Right ventricle myocardium inferior (tissue), 1 donor: ENCODE data around the gene TMEM260. TPM values are rescaled to one million over a fixed set of nuclear protein-coding genes. Genes with fewer than 3 reads are reported as not detected.

Experiments used
- ATAC-seq: fragments of 200-7000 bp; cut with Tn5 transposase; one replicate; pipeline ENCODE4 v1.9.1; 2020; ENCODE audit warnings: mild to moderate bottlenecking, moderate library complexity
- DNase-seq: peaks from one replicate; pipeline ENCODE4 v3.0.0; 2021; ENCODE audit errors: missing footprints
- intact Hi-C: fragments of 100-400 bp; cut with DNase I; formaldehyde crosslinking; loops from one replicate; pipeline ENCODE4 v1.11.0; 2022
- long read RNA-seq: library from polyadenylated mRNA; unstranded; transcript quantifications from one replicate; pipeline ENCODE4 v2.0.0, GENCODE V29; 2021
- total RNA-seq: library from RNA; stranded (reverse); fragmentation: NEBNext Ultra II Directional; extraction: Animal tissue kit (Norgen Biotek cat#: 25700); gene quantifications from one replicate; pipeline ENCODE4 v1.2.1, GENCODE V29; 2021
- donor health status: DM: no; HTN: yes; CAD: no; lungs with severe emphysema.

TMEM260 gene
- 5.9 TPM for total RNA-seq
- long read RNA-seq, full-length matches to known transcripts: 1 of 4 reads
- long read RNA-seq, partial matches to known transcripts: 0 of 4 reads
- long read RNA-seq, other reads (novel, unspliced or antisense): 3 of 4 reads

- intact Hi-C loops: loop anchor here (10.0 kb wide), 1 partner anchor 85 kb away; no protein-coding TSS in a partner anchor
- peak; percentile 97 for ATAC-seq
- peak; percentile 91 for DNase-seq
These were observed at the start of gene TMEM260 for GRCh38 chr14:56579345-56580220. TSS of gene TMEM260 (plus strand) at chr14:56579798. CDS start at chr14:56579915, 117 bp downstream.

- DNase-seq (no peak), ATAC-seq (no peak)
These were observed 47.1 kb upstream of the TMEM260 start for GRCh38 chr14:56532546-56532945.

DNA sequence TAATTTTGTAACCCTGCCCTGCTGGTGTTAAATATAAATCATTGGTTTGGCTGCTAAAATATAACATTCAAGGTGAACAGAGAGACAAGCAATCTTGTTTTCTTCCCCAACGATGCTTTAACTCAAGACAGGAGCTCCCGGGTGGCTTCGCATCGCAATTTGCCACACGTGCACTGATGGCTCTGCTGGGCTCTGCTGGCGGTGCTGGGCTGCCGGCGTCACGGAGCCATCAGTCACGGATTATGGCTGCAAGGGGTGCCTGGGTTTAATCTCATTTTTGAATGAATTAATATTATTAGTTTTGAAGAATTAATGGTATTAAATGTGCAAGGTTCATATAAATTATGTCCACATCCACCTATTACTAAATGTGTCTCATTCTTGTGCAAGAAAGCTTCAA lies 44.9 kb upstream of the TMEM260 start:
- ATAC-seq (no peak), DNase-seq (no peak)
- intact Hi-C loops: no loop called here

More at GRCh38 chr14:56532546-56532945, 47.1 kb upstream of the TMEM260 start:
- intact Hi-C loops: no loop called here

- intact Hi-C loops: no loop called here
- DNase-seq (no peak), ATAC-seq (no peak)
These were observed 39.7 kb upstream of the TMEM260 start for GRCh38 chr14:56539862-56540261.

- no peak for ATAC-seq
- intact Hi-C loops: no loop called here
These were observed 36.2 kb upstream of the TMEM260 start for GRCh38 chr14:56543436-56543835.

GRCh38 chr14:56549721-56550120 lies 29.9 kb upstream of the TMEM260 start:
- ATAC-seq (no peak), DNase-seq (no peak)
- intact Hi-C loops: no loop called here

More at GRCh38 chr14:56543436-56543835, 36.2 kb upstream of the TMEM260 start:
- DNase-seq: no peak

GRCh38 chr14:56552615-56553014 lies 27.0 kb upstream of the TMEM260 start:
- ATAC-seq (no peak), DNase-seq (no peak)
- intact Hi-C loops: no loop called here

DNA sequence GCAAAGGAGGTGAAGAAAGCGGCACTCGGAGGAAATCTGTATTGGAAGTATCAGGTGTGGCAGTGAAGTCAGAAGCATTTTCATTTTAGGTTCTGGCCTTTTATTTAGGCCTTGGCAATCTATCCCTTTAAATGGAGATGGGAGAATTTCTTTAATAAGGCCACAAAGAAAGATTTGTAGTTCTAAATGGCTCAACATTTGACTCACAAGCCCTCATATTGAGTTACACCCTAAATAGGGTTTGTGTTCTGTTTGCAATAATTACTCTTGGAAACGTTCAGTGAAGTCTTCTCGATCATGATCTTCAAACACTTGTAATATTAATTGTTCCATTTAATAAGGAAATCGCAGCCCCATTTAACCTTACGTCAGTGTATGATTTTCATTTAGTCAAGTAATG lies 25.3 kb upstream of the TMEM260 start:
- ATAC-seq: no peak
- DNase-seq: no peak
- intact Hi-C loops: no loop called here

- intact Hi-C loops: no loop called here
- no peak for ATAC-seq
- DNase-seq: no peak
These were observed 23.6 kb upstream of the TMEM260 start for GRCh38 chr14:56555921-56556570.

DNA sequence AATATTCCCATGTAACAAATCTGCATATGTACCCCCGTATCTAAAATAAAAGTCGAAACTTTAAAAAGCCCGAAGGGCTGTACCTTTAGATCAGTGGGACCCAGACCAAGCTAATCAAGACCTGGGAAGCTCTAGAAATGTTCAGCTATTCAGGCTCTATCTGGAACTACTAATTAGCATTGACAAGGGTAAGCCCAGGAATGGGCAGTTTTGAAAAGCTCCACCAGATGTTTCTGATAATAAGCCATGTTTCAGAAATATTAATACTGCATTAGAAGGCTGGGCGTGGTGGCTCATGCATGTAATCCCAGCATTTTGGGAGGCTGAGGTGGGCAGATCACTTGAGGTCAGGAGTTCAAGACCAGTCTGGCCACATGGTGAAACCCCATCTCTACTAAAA lies 20.4 kb upstream of the TMEM260 start:
- DNase-seq (no peak), ATAC-seq (no peak)
- intact Hi-C loops: no loop called here

GRCh38 chr14:56561606-56562005 lies 18.0 kb upstream of the TMEM260 start:
- DNase-seq: no peak
- intact Hi-C loops: no loop called here
- ATAC-seq: no peak

DNA sequence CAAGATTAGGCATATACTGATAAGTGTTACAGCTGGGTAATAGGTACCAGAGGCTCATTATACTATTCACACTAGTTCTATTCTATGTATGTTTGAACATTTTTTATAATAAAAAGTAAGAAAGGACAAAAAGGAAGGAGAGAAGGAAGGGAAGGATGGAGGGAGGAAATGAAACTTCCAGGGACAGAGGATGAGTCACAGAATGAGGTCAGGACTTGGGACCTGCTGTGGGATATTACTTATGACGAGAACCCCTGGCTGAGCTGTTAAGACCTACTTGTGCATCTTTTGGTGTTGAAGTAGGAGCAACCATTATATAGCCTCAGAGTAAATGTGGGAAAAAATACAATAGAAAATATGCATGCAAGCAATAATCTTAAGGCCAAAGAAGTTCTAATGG lies 16.7 kb upstream of the TMEM260 start:
- no peak for ATAC-seq
- DNase-seq: no peak
- intact Hi-C loops: no loop called here

GRCh38 chr14:56569174-56569573 lies 10.4 kb upstream of the TMEM260 start:
- ATAC-seq: no peak
- DNase-seq: no peak
- intact Hi-C loops: no loop called here

GRCh38 chr14:56570295-56570694 lies 9.3 kb upstream of the TMEM260 start:
- intact Hi-C loops: loop anchor here (10.0 kb wide), 1 partner anchor 75 kb away; no protein-coding TSS in a partner anchor
- DNase-seq (no peak), ATAC-seq (no peak)

GRCh38 chr14:56580221-56580711 lies 668 bp downstream of the TMEM260 start:
- intact Hi-C loops: no loop called here
- ATAC-seq: no peak

GRCh38 chr14:56581041-56581727 lies 1.6 kb downstream of the TMEM260 start:
- DNase-seq (no peak), ATAC-seq (no peak)
- intact Hi-C loops: no loop called here

More at GRCh38 chr14:56580221-56580711, 668 bp downstream of the TMEM260 start:
- no peak for DNase-seq

GRCh38 chr14:56585461-56586084 lies 6.0 kb downstream of the TMEM260 start:
- intact Hi-C loops: no loop called here
- DNase-seq (no peak), ATAC-seq (no peak)

DNA sequence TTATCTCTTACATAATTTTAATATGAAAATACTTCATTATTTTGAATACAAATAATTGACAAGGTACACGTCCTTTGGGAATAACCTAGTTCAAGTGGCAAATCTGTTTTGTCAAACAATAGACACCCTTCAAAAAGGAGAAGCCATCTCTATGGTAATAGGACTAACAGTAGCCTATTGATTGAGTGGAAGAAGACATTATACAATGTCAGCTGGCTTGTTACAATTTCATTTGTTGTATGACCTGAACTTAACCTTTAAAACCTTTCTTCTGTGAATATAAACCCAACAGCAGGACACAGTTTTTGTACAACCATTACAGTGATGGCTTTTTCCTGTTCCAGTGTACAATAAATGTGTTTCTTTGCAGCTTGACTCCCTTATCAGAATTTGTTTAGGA lies 8.1 kb downstream of the TMEM260 start:
- intact Hi-C loops: no loop called here
- ATAC-seq: no peak
- no peak for DNase-seq

GRCh38 chr14:56590535-56590960 lies 10.9 kb downstream of the TMEM260 start:
- intact Hi-C loops: no loop called here
- ATAC-seq (peak; percentile 67), DNase-seq (no peak)
